Neural progenitor cell (in vitro differentiated cells): ENCODE results near the gene KRT3.

Experiments
- EZH2 ChIP-seq: fragments of 200-600 bp; sonication (generic); IDR thresholded peaks from 2 replicates; pipeline ENCODE4 v1.6.1; 2017; ENCODE audit warnings: antibody characterized with exemption, mild to moderate bottlenecking, moderate library complexity
- EZH2phosphoT487 ChIP-seq: fragments of 200-600 bp; sonication (generic); IDR thresholded peaks from 2 replicates; pipeline ENCODE4 v1.6.1; 2017; ENCODE audit warnings: antibody characterized with exemption
- TF ChIP-seq, protein P1 (sequence below): fragments of 200-600 bp; sonication (generic); IDR thresholded peaks from 2 replicates; pipeline ENCODE4 v1.5.1; 2017; ENCODE audit warnings: antibody characterized with exemption, mild to moderate bottlenecking

GRCh38 chr12:52742822-52743457, 53.0 kb downstream of the KRT3 start:
- TF ChIP-seq EZH2, result no peak
- TF ChIP-seq, protein P1, sequence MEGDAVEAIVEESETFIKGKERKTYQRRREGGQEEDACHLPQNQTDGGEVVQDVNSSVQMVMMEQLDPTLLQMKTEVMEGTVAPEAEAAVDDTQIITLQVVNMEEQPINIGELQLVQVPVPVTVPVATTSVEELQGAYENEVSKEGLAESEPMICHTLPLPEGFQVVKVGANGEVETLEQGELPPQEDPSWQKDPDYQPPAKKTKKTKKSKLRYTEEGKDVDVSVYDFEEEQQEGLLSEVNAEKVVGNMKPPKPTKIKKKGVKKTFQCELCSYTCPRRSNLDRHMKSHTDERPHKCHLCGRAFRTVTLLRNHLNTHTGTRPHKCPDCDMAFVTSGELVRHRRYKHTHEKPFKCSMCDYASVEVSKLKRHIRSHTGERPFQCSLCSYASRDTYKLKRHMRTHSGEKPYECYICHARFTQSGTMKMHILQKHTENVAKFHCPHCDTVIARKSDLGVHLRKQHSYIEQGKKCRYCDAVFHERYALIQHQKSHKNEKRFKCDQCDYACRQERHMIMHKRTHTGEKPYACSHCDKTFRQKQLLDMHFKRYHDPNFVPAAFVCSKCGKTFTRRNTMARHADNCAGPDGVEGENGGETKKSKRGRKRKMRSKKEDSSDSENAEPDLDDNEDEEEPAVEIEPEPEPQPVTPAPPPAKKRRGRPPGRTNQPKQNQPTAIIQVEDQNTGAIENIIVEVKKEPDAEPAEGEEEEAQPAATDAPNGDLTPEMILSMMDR, result no peak
- no peak for TF ChIP-seq EZH2phosphoT487
